ENCODE data around the gene ABCA9. TPM values are rescaled to one million over a fixed set of nuclear protein-coding genes. Genes with fewer than 3 reads are reported as not detected.

ABCA9 gene
- total RNA-seq, 1 experiment from 2014 or later = not detected

GRCh38 chr17:69042308-69042707 is 18.4 kb downstream of the ABCA9 start (continued):
- no peak for TF ChIP-seq ZNF512 (CRISPR knock-in tag; IDR thresholded peaks at IDR 0.05; ENCODE audit: borderline replicate concordance)
- no peak for TF ChIP-seq PREB (CRISPR knock-in tag; IDR thresholded peaks at IDR 0.05; ENCODE audit: borderline replicate concordance)
- no peak for TF ChIP-seq E2F5 (CRISPR knock-in tag; IDR thresholded peaks at IDR 0.05)

GRCh38 chr17:69031839-69032238 is 28.9 kb downstream of the ABCA9 start:
- CTCF ChIA-PET = no interaction called here
- Mint-ChIP-seq H3K27me3 (ENCODE audit: low read depth) (no peaks in the 10 kb centered on the region), H3K36me3 (no peaks in the 10 kb centered on the region), H3K9me3 (peaks cover 4% of the 10 kb centered on the region; the same call in 1 of the 2 replicates), H3K27ac (no peak overlapping the region), H3K4me3 (no peak overlapping the region), H3K4me1 (no peaks in the 10 kb centered on the region)
- no peak for ATAC-seq
- DNase-seq (ENCODE audit: low spot score) = no peak
- POLR2A ChIA-PET = no interaction called here
- no peak for TF ChIP-seq ESRRA (CRISPR knock-in tag; IDR thresholded peaks at IDR 0.05; ENCODE audit: borderline replicate concordance)
- no peak for TF ChIP-seq ZNF425 (CRISPR knock-in tag; conservative IDR thresholded peaks at IDR 0.05)
- TF ChIP-seq ETV6 (CRISPR knock-in tag; IDR thresholded peaks at IDR 0.05) = no peak
- TF ChIP-seq MYBL2 (CRISPR knock-in tag; IDR thresholded peaks at IDR 0.05) = no peak
- TF ChIP-seq MXD4 (CRISPR knock-in tag; IDR thresholded peaks at IDR 0.05; ENCODE audit: borderline replicate concordance) = no peak
- TF ChIP-seq NR2C2 (CRISPR knock-in tag; IDR thresholded peaks at IDR 0.05) = no peak
- no peak for TF ChIP-seq STAT6 (CRISPR knock-in tag; conservative IDR thresholded peaks at IDR 0.05; ENCODE audit: low read depth)
- TF ChIP-seq MAX (CRISPR knock-in tag; IDR thresholded peaks at IDR 0.05) = no peak
- TF ChIP-seq ATF2 (CRISPR knock-in tag; IDR thresholded peaks at IDR 0.05; ENCODE audit: borderline replicate concordance, low read depth) = no peak
- no peak for TF ChIP-seq AFF4 (CRISPR knock-in tag; IDR thresholded peaks at IDR 0.05; ENCODE audit: borderline replicate concordance)
- TF ChIP-seq E2F1 (CRISPR knock-in tag; IDR thresholded peaks at IDR 0.05) = no peak
- TF ChIP-seq ZNF396 (CRISPR knock-in tag; IDR thresholded peaks at IDR 0.05; ENCODE audit: borderline replicate concordance) = no peak
- TF ChIP-seq CDX4 (CRISPR knock-in tag; IDR thresholded peaks at IDR 0.05; ENCODE audit: borderline replicate concordance) = no peak
- TF ChIP-seq ZNF138 (CRISPR knock-in tag; conservative IDR thresholded peaks at IDR 0.05) = no peak
- no peak for TF ChIP-seq ATF3 (CRISPR knock-in tag; conservative IDR thresholded peaks at IDR 0.05)
